GM18526 (cell line): ENCODE measurements around the gene OOSP4A.

Source experiments
- POLR2A ChIP-seq: IDR thresholded peaks from 3 replicates; pipeline ENCODE4 v1.6.1; 2011; ENCODE audit not compliant: insufficient read length; ENCODE audit errors: extremely low read depth

Gene OOSP4A

DNA sequence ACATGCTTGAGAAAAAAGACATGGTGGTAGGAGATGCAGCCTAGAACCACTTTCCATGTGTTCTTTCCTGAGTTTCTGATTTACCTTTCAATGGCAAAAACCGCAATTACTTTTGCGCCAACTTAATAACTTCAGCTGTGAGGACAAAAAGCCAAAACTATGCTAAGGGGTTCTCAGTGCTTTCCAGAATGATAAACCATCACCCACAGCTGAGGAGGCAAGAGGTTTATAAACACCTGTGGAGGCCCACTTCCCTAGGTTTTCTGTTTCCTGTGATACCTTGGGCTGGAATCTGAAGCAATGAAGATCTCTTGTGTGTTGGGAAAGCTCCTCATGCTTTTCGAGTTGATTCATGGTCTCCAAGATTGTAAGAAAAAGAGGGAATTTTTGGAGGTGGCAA, at the start of gene OOSP4A:
TSS of gene OOSP4A (plus strand) at position 301 of the 400 bp plus-strand sequence. CDS start at position 301, 0 bp downstream.
- TF ChIP-seq POLR2A, result no peak

DNA sequence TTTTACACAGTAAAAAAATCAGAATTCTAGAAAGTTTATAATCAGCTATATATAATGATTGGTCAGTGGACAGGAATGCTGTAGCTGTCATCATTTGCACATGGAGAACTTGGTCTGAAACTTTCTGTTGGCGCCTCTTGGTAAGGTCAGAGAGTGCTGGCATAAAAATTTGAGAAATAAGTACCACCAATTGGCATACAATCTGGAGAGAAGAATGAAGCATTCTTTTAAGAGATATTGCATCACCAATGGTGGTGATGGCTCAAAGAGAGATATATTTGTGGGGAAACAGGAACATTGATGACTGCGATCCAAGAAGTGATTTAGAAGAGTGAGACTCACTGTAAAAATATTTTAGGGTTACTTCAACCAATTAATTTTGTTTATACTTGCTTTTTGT, 45.4 kb upstream of the OOSP4A start:
- TF ChIP-seq POLR2A, result no peak

DNA sequence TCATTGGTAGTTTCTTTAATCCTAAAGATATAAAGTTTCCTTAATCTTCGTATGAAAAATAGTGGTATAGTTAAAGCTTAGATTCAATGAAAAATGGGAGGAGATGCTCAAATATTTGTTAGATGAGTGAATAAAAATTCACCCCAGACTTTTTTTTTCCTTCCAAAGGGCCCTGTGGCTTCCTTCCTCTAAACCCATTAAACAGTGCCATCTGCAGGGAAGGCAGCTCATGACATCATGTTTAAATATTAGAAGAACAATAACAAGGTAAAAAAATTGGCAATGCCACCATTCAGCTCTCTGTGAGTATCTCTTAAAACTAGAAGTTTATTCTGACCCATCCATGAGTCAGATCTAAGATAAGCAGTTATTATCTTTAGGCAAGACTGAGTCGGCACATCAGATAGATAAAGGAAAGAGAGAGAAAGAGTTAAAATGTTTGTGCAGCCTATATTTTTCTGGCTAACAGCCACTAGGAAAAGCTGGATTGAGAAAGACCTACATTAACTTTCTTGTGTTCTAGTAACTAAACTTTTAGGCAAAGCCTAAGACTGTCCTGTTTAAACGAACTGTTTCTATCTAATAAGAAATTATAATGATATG, 44.7 kb upstream of the OOSP4A start:
- no peak for TF ChIP-seq POLR2A

DNA sequence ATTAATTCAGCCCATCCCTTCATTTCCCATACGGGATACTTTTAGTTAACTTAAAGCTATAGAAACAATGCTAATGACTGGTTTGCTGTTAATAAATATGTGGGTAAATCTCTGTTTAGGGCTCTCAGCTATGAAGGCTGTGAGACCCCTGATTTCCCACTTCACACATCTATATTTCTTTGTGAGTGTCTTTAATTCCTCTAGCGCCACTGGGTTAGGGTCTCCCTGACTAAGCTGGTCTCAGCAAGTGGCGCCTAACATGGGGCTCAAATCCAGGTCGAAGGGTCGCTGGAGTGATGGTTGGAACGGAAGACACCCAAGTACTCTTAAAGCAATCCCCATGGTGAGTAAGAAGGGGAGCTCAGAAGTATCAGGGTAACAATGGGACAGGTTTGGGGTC, 40.0 kb upstream of the OOSP4A start:
- no peak for TF ChIP-seq POLR2A

DNA sequence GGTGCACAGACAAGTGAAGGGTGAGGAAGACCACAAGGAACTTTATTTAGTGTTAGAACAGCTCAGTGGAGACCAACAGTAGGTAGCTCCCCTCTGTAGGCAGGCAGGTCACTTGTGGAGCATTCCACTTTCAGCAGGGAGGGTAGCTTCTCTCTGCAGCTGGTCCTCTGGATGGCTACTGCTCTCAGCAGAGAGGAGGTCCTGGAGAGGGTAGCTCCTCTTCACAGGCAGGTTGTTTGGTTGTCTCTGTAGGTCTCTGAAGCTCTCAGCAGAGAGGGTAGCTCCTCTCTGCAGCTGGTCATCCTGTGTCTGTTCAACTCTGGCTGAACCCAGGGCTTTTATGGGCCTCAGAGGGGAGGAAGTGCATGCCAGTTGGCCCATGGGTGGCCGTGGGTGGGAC, 32.1 kb upstream of the OOSP4A start:
- no peak for TF ChIP-seq POLR2A

DNA sequence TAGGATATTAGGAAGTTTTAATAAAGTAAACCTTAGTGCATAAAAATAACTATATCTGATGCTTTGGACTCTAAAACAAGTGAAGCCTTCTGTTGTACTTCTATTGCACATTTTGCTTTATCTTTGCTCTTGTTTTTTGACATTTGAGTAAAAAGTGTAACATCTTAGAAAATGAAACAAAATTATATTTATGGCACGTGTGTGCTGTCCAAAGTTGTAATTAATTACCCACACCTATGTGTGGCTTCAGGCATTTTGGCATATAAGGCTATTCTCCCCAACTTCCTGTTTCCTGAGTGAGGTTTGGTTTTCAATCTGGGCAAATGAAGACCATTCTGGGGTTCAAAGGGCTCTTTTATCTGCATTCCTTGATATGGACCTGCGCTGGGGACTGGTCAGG, 25.7 kb upstream of the OOSP4A start, which contains the start of gene OOSP1:
TSS of gene OOSP1 (plus strand) at position 301 of the 400 bp plus-strand sequence. CDS start at position 324, 23 bp downstream.
- no peak for TF ChIP-seq POLR2A

DNA sequence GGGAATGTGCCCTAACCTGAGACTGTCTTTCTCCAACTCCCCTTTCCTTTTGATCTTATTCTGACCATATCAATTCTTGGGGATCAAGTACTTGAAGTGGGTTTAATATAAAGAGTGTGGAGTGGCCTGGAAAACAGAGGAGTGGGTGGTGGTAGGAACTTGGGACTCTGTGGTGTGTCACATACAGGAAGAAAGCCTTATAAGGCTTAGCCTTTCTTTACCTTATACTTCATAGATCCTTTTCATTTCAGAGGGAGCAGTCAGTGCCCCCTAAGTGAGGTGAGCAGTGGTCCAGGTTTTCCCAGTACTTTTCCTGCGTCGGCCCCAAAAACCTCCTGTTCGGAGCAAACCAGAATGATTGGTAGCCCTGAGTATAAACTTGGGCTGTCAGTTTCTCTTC, 25.1 kb upstream of the OOSP4A start:
- no peak for TF ChIP-seq POLR2A

DNA sequence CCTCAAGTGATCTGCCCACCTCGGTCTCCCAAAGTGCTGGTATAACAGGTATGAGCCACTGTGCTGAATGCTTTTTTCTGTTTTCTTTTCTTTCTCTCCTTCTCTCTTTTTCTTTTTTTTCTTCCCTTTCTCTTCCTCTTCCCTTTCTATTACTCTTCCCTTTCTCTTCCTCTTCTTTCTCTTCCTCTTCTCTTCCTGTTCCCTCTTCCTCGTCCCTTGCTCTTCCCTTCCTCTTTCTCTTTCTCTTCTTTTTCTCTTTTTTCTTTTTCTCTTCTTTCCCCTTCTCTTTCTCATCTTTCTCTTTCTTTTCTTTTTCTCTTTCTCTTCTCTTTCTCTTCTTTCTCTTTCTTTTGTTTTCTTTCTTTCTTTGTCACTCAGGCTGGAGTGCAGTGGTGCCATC, 24.4 kb upstream of the OOSP4A start:
- no peak for TF ChIP-seq POLR2A

DNA sequence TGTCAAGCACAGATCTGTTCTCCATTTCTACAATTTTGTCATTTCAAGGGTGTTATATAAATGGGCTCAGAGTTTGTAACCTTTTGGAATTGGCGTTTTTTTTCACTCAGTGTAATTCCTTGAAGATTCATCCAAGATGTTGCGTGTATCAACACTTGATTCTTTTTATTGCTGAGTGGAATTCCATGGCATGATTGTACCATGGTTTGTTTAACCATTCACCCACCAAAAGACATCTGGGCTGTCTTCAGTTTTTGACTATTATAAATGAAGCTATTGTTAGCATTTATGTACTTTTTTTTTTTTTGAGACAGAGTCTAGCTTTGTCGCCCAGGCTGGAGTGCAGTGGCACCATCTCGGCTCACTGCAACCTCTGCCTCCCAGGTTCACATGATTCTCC, 22.7 kb upstream of the OOSP4A start:
- TF ChIP-seq POLR2A, result no peak

DNA sequence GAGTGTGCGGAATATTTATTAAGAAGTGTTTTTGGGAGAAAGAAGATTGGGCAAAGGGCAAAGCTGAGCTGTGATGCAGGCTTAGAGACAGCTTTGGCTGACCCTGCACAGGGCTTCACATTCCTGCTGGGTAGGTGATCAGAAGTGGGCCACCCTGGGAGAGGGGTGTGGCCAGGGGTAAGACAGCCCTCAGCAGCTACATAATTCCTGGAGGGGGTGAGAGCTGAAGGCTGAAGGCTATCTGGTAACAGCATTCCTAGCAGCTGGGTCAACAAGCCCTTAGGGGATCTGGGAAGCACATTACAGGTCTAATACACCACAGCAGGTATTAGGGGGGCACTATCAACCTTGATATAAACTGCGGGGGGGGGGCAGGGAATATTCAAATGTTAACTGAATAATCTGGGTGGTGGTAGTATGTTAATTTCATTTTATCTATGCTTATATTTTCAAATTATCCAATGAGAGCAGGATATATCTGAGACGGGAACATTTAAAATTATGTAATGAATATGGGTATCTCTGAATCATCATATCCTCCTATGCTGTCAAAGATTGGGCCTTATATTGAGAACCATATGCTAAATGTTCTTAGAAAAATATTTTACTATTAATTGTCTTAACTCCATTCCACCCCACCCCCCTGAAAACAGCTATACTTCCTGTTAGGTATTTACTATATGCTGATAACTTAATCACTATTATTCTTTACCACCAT, 19.7 kb upstream of the OOSP4A start:
- no peak for TF ChIP-seq POLR2A

DNA sequence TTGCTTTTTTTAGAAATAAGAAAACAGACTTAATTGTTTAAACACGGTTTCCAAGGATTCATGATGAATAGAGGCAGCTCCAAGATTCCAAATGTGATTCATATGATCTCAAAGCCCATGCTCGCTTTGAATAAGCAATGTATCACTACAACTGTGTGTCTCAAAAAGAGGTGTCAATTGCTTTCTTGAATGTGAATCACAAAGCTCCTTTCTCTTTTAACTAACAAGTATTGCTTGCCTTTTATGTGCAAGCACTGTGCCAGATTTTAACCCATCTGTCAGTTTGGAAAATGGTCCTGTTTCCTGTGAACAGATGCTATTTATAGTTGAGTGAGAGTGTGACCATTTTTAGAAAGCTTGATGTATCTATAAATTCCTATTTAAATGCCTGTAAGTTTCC, 19.1 kb upstream of the OOSP4A start:
- TF ChIP-seq POLR2A, result no peak

DNA sequence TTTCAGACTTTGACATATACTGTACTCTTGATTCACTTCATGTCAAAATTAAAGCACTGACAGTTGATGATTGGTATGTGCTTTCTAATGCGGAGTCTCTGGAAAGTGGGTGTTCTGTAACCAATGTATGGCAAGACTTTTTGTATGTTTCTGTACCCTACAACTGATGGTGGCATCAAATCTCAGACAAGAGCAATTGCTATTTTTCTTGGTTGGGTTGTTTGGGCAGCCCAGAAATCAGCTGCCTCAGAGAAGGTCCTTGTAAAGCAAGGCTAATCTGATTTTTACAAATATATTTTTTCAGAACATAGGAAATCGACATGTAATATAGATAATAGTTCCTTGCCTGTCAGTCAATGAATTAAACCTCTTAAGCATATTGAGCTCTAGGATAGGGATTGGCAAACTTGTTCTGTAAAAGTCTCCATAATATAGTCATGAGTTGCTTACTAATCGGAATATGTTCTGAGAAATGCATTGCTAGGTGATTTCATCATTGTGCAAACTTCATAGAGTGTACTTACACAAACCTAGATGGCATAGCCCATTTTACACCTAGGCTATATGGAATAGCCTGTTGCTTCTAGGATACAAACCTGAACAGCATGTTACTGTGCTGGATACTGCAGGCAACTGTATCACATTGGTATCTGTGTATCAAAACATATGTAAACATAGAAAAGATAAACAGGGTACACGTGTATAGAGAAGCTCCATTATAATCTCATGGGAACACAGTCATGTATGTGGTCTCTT, 10.2 kb upstream of the OOSP4A start:
- TF ChIP-seq POLR2A, result no peak

DNA sequence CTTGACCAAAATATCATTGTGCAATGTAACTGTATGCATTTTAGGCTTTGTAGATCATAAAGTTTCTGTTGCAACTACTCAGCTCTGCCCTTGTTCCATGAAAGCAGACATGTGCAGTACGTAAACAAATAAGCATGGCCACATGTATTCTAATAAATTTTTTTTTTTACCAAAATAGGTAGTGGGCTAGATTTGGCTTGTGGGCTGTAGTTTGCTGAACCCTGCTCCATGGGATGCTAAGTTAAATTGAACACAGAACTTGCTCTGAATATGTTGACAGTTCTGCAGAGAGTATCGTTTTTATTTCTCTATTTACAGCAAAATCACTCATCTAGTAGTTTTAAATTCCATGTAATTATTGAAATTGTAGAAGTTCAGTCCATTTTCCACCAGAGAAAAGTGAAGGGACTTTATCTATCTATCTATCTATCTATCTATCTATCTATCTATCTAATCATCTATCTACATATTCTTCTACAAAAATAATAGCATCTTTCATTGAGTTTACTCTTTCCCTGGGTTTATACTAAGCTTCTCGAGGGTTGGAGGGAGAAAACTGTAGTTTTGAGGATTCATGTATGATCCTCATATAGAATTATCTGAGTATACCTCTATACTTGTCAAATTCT, 9.5 kb upstream of the OOSP4A start:
- no peak for TF ChIP-seq POLR2A

DNA sequence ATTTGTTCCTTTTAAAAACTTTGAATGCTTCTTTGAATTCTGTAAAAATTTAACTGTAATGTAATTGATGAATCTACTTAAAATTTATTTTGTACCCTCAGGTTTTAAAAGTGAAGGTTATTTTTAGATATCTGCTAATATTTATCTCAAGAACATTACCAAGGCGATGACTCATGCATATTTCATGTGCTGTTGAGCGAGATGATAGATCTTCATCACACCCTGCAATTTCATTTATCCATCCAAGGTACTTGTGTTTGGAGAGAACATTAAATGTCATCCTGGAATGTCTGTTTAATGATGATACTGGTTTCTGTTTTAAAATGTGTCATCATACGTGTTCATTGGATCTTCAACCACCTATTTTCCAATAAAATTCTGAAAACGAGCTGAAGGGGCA, 6.7 kb upstream of the OOSP4A start:
- TF ChIP-seq POLR2A, result no peak

DNA sequence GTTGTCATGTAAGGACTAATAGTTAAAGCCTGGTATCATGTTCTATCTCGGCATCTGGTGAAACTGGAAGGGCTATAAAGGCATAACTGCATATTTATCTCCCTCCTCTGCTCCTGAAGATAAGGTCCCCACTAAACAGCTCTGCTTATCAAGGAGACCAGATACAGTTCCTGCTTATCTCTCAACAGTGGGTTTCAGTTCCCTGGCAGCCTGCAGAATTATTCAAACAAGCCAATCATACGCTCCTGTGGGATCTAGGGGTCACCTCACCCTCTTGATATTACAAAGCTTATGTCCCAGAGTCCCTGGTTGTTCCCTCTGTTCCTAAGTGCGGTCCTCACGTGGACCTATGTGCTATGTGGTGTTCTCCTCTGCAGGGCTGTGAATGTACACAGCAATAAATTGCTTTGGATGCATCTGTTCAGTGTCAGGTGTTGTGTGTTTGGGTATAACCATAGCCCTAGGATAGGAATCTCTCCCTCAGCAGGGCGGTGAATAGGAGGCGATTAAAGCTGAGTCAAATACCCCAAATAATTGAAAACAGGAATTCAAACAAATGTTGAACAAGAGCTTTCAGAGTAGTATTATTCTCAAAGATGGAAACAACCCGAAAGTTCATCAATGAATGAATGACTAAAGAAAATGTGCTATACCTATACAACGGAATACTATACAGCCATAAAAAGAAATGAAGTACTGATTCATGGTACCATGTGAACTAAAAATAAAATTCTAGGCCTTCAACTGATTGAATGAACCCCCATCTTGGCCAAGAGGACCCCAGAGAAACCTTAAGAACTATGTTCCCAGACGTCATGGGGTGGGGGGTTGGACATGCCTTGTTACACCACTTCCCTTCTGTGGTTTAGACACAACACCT, 3.1 kb upstream of the OOSP4A start:
- TF ChIP-seq POLR2A, result no peak
